AG09319 (cell line): Measurements from ENCODE around the gene HOXA5.

Experiments used
- DNase-seq: peaks from one replicate; pipeline ENCODE4 v3.0.0-alpha.2; 2010; ENCODE audit warnings: low read depth; ENCODE audit errors: extremely low read depth
- CTCF ChIP-seq: IDR thresholded peaks from 2 replicates; pipeline ENCODE4 v1.5.1; 2011; ENCODE audit warnings: low read depth, mild to moderate bottlenecking, inconsistent platforms, low read length, moderate library complexity

Gene HOXA5

GRCh38 chr7:27184337-27185012 lies 41.0 kb upstream of the HOXA5 start:
- no peak for TF ChIP-seq CTCF

GRCh38 chr7:27183682-27184336 lies 40.3 kb upstream of the HOXA5 start:
- DNase-seq: no peak
- no peak for TF ChIP-seq CTCF

More at GRCh38 chr7:27184337-27185012, 41.0 kb upstream of the HOXA5 start:
- no peak for DNase-seq

GRCh38 chr7:27182861-27183681 lies 39.6 kb upstream of the HOXA5 start:
- no peak for DNase-seq

GRCh38 chr7:27182285-27182841 lies 38.9 kb upstream of the HOXA5 start:
- no peak for DNase-seq
- no peak for TF ChIP-seq CTCF

More at GRCh38 chr7:27182861-27183681, 39.6 kb upstream of the HOXA5 start:
- no peak for TF ChIP-seq CTCF

- DNase-seq: no peak
- no peak for TF ChIP-seq CTCF
Measured at GRCh38 chr7:27181795-27182275, 38.4 kb upstream of the HOXA5 start.

- TF ChIP-seq CTCF: no peak
- DNase-seq: no peak
Measured at GRCh38 chr7:27180431-27181420, 37.2 kb upstream of the HOXA5 start.
